Left lung (tissue), 10 donors: ENCODE measurements around the gene OLFML2B. TPM values are rescaled to one million over a fixed set of nuclear protein-coding genes. Genes with fewer than 3 reads are reported as not detected.

Experiments used
- ATAC-seq: fragments of 200-7000 bp; cut with Tn5 transposase; one replicate; pipeline ENCODE4 v1.9.1; 2020; ENCODE audit warnings: moderate library complexity
- DNase-seq, 4 donors: peaks; one replicate each; pipeline ENCODE4 v3.0.0-alpha.2; 2013 to 2020
- H3K27ac ChIP-seq, 2 donors: fragments of 200-600 bp; sonication (generic) in 1 of 2; one replicate each; pipeline versions ENCODE4 v1.5.0 to v1.8.0; 2020 to 2021
- H3K27me3 ChIP-seq, 2 donors: fragments of 200-600 bp; sonication (generic) in 1 of 2; one replicate each; pipeline versions ENCODE4 v1.5.0 to v1.8.0; 2020 to 2021
- H3K36me3 ChIP-seq, 2 donors: fragments of 200-600 bp; sonication (generic) in 1 of 2; one replicate each; pipeline versions ENCODE4 v1.5.0 to v1.8.0; 2020 to 2021
- H3K4me1 ChIP-seq, 2 donors: fragments of 200-600 bp; one replicate each; pipeline ENCODE4 v1.8.0; 2021
- H3K4me3 ChIP-seq, 2 donors: fragments of 200-600 bp; sonication (generic) in 1 of 2; one replicate each; pipeline versions ENCODE4 v1.5.0 to v1.8.0; 2020 to 2021; ENCODE audit warnings: mild to moderate bottlenecking in 1 of 2
- H3K9me3 ChIP-seq, 2 donors: fragments of 200-600 bp; sonication (generic) in 1 of 2; one replicate each; pipeline versions ENCODE4 v1.5.0 to v1.8.0; 2020 to 2021
- CTCF ChIP-seq, 2 donors: fragments of 200-600 bp; sonication (generic) in 1 of 2; IDR thresholded peaks; one replicate each; pipeline versions ENCODE4 v1.5.0 to v1.8.0; 2021; ENCODE audit warnings: antibody characterized with exemption in 2 of 2
- intact Hi-C, 2 donors: fragments of 100-400 bp; cut with DNase I; formaldehyde crosslinking; loops; one replicate each; pipeline versions ENCODE4 v1.11.2 to v1.14.2; 2022
- polyA plus RNA-seq, 6 donors: library from polyadenylated mRNA; unstranded; fragments of 120-200 nt; gene quantifications; one replicate each; pipeline ENCODE4 v1.2.1, GENCODE V29; 2013; ENCODE audit not compliant: insufficient read length in 6 of 6
- total RNA-seq, 2 donors: library from RNA; stranded (reverse); fragmentation: NEBNext Ultra II Directional; extraction: Animal tissue kit (Norgen Biotek cat#: 25700); gene quantifications; one replicate each; pipeline ENCODE4 v1.2.1, GENCODE V29; 2021
- donor health status: DM: no; HTN: yes; CAD: no.
- donor health status: DM: no; HTN: no; CAD: no.

The OLFML2B gene
- total and polyA plus RNA-seq, 8 donors = 12.7 to 46.8 (median 15.2) TPM

GRCh38 chr1:162011337-162012012 is 12.2 kb downstream of the OLFML2B start:
- H3K27me3 ChIP-seq = no peaks in the 10 kb centered on the region
- peak; percentile 53 for ATAC-seq
- peak in 2 of 4 donors; percentile 79 to 93 for DNase-seq
- no peak for TF ChIP-seq CTCF (IDR thresholded peaks at IDR 0.05)
- H3K27ac ChIP-seq = no peak overlapping the region
- H3K36me3 ChIP-seq = no peaks in the 10 kb centered on the region
- H3K4me3 ChIP-seq = no peak overlapping the region
- peaks cover 0 to 7% of the 10 kb centered on the region in 2 donors for H3K4me1 ChIP-seq
- H3K9me3 ChIP-seq = peaks cover 0 to 4% of the 10 kb centered on the region in 2 donors
- intact Hi-C loops = no loop called here

GRCh38 chr1:162010175-162010506 is 13.5 kb downstream of the OLFML2B start:
- no peak for ATAC-seq
- no peaks in the 10 kb centered on the region for H3K4me1 ChIP-seq
- TF ChIP-seq CTCF (IDR thresholded peaks at IDR 0.05) = no peak
- no peak overlapping the region for H3K4me3 ChIP-seq
- DNase-seq = no peak
- no peaks in the 10 kb centered on the region for H3K27me3 ChIP-seq
- no peaks in the 10 kb centered on the region for H3K36me3 ChIP-seq
- H3K9me3 ChIP-seq = peaks cover 0 to 4% of the 10 kb centered on the region in 2 donors
- H3K27ac ChIP-seq = no peak overlapping the region
- intact Hi-C loops = no loop called here

- Histone ChIP-seq H3K4me1 (no peaks in the 10 kb centered on the region), H3K36me3 (no peaks in the 10 kb centered on the region), H3K9me3 (peaks cover 0 to 4% of the 10 kb centered on the region in 2 donors), H3K27me3 (no peaks in the 10 kb centered on the region), H3K4me3 (no peak overlapping the region), H3K27ac (no peak overlapping the region)
- DNase-seq (peak in 1 of 4 donors; percentile 62), ATAC-seq (no peak)
- TF ChIP-seq CTCF (IDR thresholded peaks at IDR 0.05) = no peak
- intact Hi-C loops = no loop called here
Observed at GRCh38 chr1:162009501-162010174, 14.0 kb downstream of the OLFML2B start.

- no peaks in the 10 kb centered on the region for H3K27me3 ChIP-seq
- no peak overlapping the region for H3K4me3 ChIP-seq
- no peak for ATAC-seq
- H3K27ac ChIP-seq = no peak overlapping the region
- H3K36me3 ChIP-seq = no peaks in the 10 kb centered on the region
- TF ChIP-seq CTCF (IDR thresholded peaks at IDR 0.05) = no peak
- DNase-seq = no peak
- peaks cover 5 to 6% of the 10 kb centered on the region in 2 donors for H3K4me1 ChIP-seq
- H3K9me3 ChIP-seq = peaks cover 0 to 4% of the 10 kb centered on the region in 2 donors
- intact Hi-C loops = no loop called here
Observed at GRCh38 chr1:162008799-162009198, 14.9 kb downstream of the OLFML2B start.

GRCh38 chr1:162007466-162007865 is 16.2 kb downstream of the OLFML2B start:
- no peak for ATAC-seq
- Histone ChIP-seq H3K4me3 (no peak overlapping the region), H3K27me3 (no peaks in the 10 kb centered on the region), H3K36me3 (no peaks in the 10 kb centered on the region), H3K27ac (no peak overlapping the region), H3K9me3 (no peaks in the 10 kb centered on the region), H3K4me1 (peaks cover 8 to 17% of the 10 kb centered on the region in 2 donors)
- no peak for TF ChIP-seq CTCF (IDR thresholded peaks at IDR 0.05)
- intact Hi-C loops = no loop called here
- DNase-seq = no peak
